HEK293 (cell line): ENCODE data around the gene TTC33.

Source experiments
- BCL11A ChIP-seq: fragments of 450-650 bp; formaldehyde crosslinking; IDR thresholded peaks from 2 replicates; pipeline ENCODE4 v1.5.1; 2016; ENCODE audit warnings: low read depth, missing biosample characterization, missing genetic modification characterization
- GLIS1 ChIP-seq: fragments of 450-650 bp; formaldehyde crosslinking; IDR thresholded peaks from 2 replicates; pipeline ENCODE4 v1.5.1; 2016; ENCODE audit warnings: missing biosample characterization, missing genetic modification characterization
- HOXC10 ChIP-seq: sonication (generic); formaldehyde crosslinking; IDR thresholded peaks from 2 replicates; pipeline ENCODE4 v1.8.1; 2023; ENCODE audit warnings: mild to moderate bottlenecking, missing genetic modification reagents
- KLF1 ChIP-seq: fragments of 450-650 bp; formaldehyde crosslinking; IDR thresholded peaks from 2 replicates; pipeline ENCODE4 v1.5.1; 2016; ENCODE audit warnings: missing biosample characterization, missing genetic modification characterization
- KLF7 ChIP-seq: fragments of 450-650 bp; formaldehyde crosslinking; IDR thresholded peaks from 2 replicates; pipeline ENCODE4 v1.5.1; 2016; ENCODE audit warnings: missing biosample characterization, missing genetic modification characterization, borderline replicate concordance
- PRDM6 ChIP-seq: fragments of 450-650 bp; formaldehyde crosslinking; IDR thresholded peaks from 2 replicates; pipeline ENCODE4 v1.5.1; 2017; ENCODE audit warnings: missing biosample characterization, missing genetic modification characterization
- SALL2 ChIP-seq: fragments of 450-650 bp; formaldehyde crosslinking; IDR thresholded peaks from 2 replicates; pipeline ENCODE4 v1.5.0; 2017; ENCODE audit warnings: missing biosample characterization, mild to moderate bottlenecking, missing genetic modification characterization, borderline replicate concordance
- SCRT2 ChIP-seq: fragments of 450-650 bp; formaldehyde crosslinking; IDR thresholded peaks from 2 replicates; pipeline ENCODE4 v1.5.1; 2016; ENCODE audit warnings: missing biosample characterization, missing genetic modification characterization
- ZBTB6 ChIP-seq: fragments of 450-650 bp; formaldehyde crosslinking; IDR thresholded peaks from 2 replicates; pipeline ENCODE4 v1.5.1; 2017; ENCODE audit warnings: missing biosample characterization, missing genetic modification characterization
- ZBTB7A ChIP-seq: fragments of 450-650 bp; formaldehyde crosslinking; IDR thresholded peaks from 2 replicates; pipeline ENCODE4 v1.5.1; 2016; ENCODE audit warnings: low read depth, missing biosample characterization, missing genetic modification characterization
- ZEB2 ChIP-seq: fragments of 450-650 bp; formaldehyde crosslinking; IDR thresholded peaks from 2 replicates; pipeline ENCODE4 v1.5.1; 2016; ENCODE audit warnings: missing biosample characterization, missing genetic modification characterization
- ZNF132 ChIP-seq: fragments of 450-650 bp; formaldehyde crosslinking; IDR thresholded peaks from 2 replicates; pipeline ENCODE4 v1.5.1; 2017; ENCODE audit warnings: missing biosample characterization, missing genetic modification characterization, borderline replicate concordance
- ZNF146 ChIP-seq: fragments of 450-650 bp; formaldehyde crosslinking; IDR thresholded peaks from 2 replicates; pipeline ENCODE4 v1.5.1; 2016; ENCODE audit warnings: missing biosample characterization, missing genetic modification characterization
- ZNF174 ChIP-seq: fragments of 450-650 bp; formaldehyde crosslinking; IDR thresholded peaks from 2 replicates; pipeline ENCODE4 v1.5.0; 2017; ENCODE audit warnings: missing biosample characterization, mild to moderate bottlenecking, missing genetic modification characterization
- ZNF302 ChIP-seq: fragments of 450-650 bp; formaldehyde crosslinking; IDR thresholded peaks from 2 replicates; pipeline ENCODE4 v1.5.1; 2016; ENCODE audit warnings: missing biosample characterization, missing genetic modification characterization, low read depth
- ZNF341 ChIP-seq: fragments of 450-650 bp; formaldehyde crosslinking; IDR thresholded peaks from 2 replicates; pipeline ENCODE4; 2016; ENCODE audit warnings: low read depth, missing biosample characterization, missing genetic modification characterization
- ZNF404 ChIP-seq: fragments of 450-650 bp; formaldehyde crosslinking; IDR thresholded peaks from 2 replicates; pipeline ENCODE4 v1.5.1; 2017; ENCODE audit warnings: missing biosample characterization, missing genetic modification characterization
- ZNF423 ChIP-seq: fragments of 450-650 bp; formaldehyde crosslinking; IDR thresholded peaks from 2 replicates; pipeline ENCODE4 v1.5.1; 2016; ENCODE audit warnings: missing biosample characterization, missing genetic modification characterization
- ZNF549 ChIP-seq: fragments of 450-650 bp; IDR thresholded peaks from 2 replicates; pipeline ENCODE4 v1.5.1; 2018; ENCODE audit warnings: missing biosample characterization, missing genetic modification characterization, mild to moderate bottlenecking, inconsistent platforms, moderate library complexity
- ZNF561 ChIP-seq: fragments of 450-650 bp; IDR thresholded peaks from 2 replicates; pipeline ENCODE4 v1.5.1; 2018; ENCODE audit warnings: missing biosample characterization, missing genetic modification characterization, borderline replicate concordance
- ZNF600 ChIP-seq: fragments of 450-650 bp; formaldehyde crosslinking; IDR thresholded peaks from 2 replicates; pipeline ENCODE4 v1.5.1; 2016; ENCODE audit warnings: missing biosample characterization, missing genetic modification characterization
- ZNF654 ChIP-seq: fragments of 450-650 bp; formaldehyde crosslinking; IDR thresholded peaks from 2 replicates; pipeline ENCODE4 v1.5.1; 2016; ENCODE audit warnings: low read depth, missing biosample characterization, missing genetic modification characterization
- ZNF664 ChIP-seq: fragments of 450-650 bp; formaldehyde crosslinking; IDR thresholded peaks from 2 replicates; pipeline ENCODE4 v1.5.1; 2016; ENCODE audit warnings: missing biosample characterization, missing genetic modification characterization
- ZNF747 ChIP-seq: fragments of 450-650 bp; formaldehyde crosslinking; IDR thresholded peaks from 2 replicates; pipeline ENCODE4 v1.5.1; 2016; ENCODE audit warnings: missing biosample characterization, missing genetic modification characterization
- ZNF776 ChIP-seq: fragments of 450-650 bp; formaldehyde crosslinking; IDR thresholded peaks from 2 replicates; pipeline ENCODE4 v1.5.0; 2017; ENCODE audit warnings: missing biosample characterization, missing genetic modification characterization, borderline replicate concordance
- ZSCAN18 ChIP-seq: fragments of 450-650 bp; formaldehyde crosslinking; IDR thresholded peaks from 2 replicates; pipeline ENCODE4 v1.5.1; 2016; ENCODE audit warnings: missing biosample characterization, missing genetic modification characterization
- ZXDB ChIP-seq: fragments of 450-650 bp; formaldehyde crosslinking; IDR thresholded peaks from 2 replicates; pipeline ENCODE4 v1.5.1; 2016; ENCODE audit warnings: missing biosample characterization, missing genetic modification characterization
- TF ChIP-seq, protein P1 (sequence below): fragments of 450-650 bp; IDR thresholded peaks from 2 replicates; pipeline ENCODE4 v1.5.1; 2018; ENCODE audit warnings: missing biosample characterization, mild to moderate bottlenecking, missing genetic modification characterization
- TF ChIP-seq, protein P2 (sequence below): fragments of 450-650 bp; formaldehyde crosslinking; IDR thresholded peaks from 2 replicates; pipeline ENCODE4 v1.5.1; 2017; ENCODE audit warnings: missing biosample characterization, missing genetic modification characterization
- TF ChIP-seq, protein P3 (sequence below): fragments of 450-650 bp; formaldehyde crosslinking; IDR thresholded peaks from 2 replicates; pipeline ENCODE4 v1.5.1; 2016; ENCODE audit warnings: missing biosample characterization, missing genetic modification characterization

The TTC33 gene

DNA sequence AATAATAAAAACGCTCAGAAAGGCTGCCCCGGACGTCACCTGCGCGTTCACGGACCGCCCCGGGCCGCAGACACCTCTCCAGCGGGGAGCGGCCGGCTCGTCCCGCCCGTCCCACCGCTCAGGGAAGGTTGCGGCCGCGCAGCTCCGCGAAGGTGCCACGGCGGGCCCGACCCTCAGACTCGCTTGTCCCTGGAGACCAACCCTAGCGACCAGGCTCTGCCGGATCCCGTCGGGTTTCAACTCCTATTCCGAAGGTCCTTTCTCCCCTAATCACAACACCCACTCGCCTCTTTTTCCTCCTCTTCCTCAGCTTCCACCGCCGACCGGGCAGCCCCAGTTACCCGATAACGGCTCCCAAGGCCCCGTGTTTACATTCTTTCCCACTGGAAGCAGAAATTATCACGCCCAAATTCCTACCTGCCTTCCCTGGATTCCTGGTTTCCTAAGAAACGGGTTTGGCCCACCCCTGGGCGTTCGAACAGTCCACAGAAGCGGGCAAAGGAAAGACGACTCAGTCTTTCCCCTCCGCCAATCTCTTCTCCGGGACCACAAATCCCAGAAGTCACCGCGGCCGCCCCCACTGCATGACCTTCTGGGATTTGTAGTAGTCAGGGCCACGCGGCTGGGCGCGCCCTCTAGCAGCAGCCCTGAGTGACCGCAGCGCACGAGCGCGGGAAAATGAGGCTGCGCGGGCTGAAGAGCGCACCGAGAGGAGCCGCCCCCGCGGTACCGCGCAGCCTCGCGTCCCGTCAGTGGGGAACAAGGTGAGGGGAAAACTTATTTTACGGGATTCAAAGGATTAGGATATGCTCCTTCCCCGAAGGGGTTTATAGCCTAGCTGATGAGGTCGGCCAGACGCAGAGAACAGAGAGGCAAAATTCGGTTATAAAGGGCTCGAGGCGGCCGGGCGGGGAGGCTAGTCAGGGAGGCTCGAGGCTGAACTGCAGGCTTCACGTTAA lies at the start of gene TTC33 (continued):
- no peak; the same call in 1 of the 2 replicates for TF ChIP-seq ZXDB (tag by site-specific recombination)
- TF ChIP-seq ZNF174 (tag by site-specific recombination): no peak
- TF ChIP-seq ZNF549 (tag by site-specific recombination): no peak
- no peak for TF ChIP-seq ZNF664 (tag by site-specific recombination)
- TF ChIP-seq, protein P1, sequence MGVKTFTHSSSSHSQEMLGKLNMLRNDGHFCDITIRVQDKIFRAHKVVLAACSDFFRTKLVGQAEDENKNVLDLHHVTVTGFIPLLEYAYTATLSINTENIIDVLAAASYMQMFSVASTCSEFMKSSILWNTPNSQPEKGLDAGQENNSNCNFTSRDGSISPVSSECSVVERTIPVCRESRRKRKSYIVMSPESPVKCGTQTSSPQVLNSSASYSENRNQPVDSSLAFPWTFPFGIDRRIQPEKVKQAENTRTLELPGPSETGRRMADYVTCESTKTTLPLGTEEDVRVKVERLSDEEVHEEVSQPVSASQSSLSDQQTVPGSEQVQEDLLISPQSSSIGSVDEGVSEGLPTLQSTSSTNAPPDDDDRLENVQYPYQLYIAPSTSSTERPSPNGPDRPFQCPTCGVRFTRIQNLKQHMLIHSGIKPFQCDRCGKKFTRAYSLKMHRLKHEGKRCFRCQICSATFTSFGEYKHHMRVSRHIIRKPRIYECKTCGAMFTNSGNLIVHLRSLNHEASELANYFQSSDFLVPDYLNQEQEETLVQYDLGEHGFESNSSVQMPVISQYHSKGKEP (tag by site-specific recombination): peak; percentile 63; the same call in 1 of the 2 replicates
- no peak for TF ChIP-seq PRDM6 (tag by site-specific recombination)
- TF ChIP-seq SCRT2 (tag by site-specific recombination): 0 out of 2 replicates have a peak, but pooled peaks have one; percentile 25
- TF ChIP-seq ZNF747 (tag by site-specific recombination): no peak
- 0 out of 2 replicates have a peak, but pooled peaks have one; percentile 54 for TF ChIP-seq HOXC10 (CRISPR knock-in tag)
- TF ChIP-seq SALL2 (tag by site-specific recombination): no peak
- TF ChIP-seq, protein P2, sequence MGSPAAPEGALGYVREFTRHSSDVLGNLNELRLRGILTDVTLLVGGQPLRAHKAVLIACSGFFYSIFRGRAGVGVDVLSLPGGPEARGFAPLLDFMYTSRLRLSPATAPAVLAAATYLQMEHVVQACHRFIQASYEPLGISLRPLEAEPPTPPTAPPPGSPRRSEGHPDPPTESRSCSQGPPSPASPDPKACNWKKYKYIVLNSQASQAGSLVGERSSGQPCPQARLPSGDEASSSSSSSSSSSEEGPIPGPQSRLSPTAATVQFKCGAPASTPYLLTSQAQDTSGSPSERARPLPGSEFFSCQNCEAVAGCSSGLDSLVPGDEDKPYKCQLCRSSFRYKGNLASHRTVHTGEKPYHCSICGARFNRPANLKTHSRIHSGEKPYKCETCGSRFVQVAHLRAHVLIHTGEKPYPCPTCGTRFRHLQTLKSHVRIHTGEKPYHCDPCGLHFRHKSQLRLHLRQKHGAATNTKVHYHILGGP (tag by site-specific recombination): no peak
- TF ChIP-seq ZNF146 (tag by site-specific recombination): no peak
- no peak; the same call in 1 of the 2 replicates for TF ChIP-seq ZBTB6
- TF ChIP-seq ZNF302 (tag by site-specific recombination): no peak
- TF ChIP-seq ZNF600 (tag by site-specific recombination): peak; percentile 34
- no peak; the same call in 1 of the 2 replicates for TF ChIP-seq ZNF423
- peak; percentile 85 for TF ChIP-seq KLF7 (tag by site-specific recombination)
- TF ChIP-seq GLIS1 (tag by site-specific recombination): no peak; the same call in 1 of the 2 replicates
- TF ChIP-seq, protein P3, sequence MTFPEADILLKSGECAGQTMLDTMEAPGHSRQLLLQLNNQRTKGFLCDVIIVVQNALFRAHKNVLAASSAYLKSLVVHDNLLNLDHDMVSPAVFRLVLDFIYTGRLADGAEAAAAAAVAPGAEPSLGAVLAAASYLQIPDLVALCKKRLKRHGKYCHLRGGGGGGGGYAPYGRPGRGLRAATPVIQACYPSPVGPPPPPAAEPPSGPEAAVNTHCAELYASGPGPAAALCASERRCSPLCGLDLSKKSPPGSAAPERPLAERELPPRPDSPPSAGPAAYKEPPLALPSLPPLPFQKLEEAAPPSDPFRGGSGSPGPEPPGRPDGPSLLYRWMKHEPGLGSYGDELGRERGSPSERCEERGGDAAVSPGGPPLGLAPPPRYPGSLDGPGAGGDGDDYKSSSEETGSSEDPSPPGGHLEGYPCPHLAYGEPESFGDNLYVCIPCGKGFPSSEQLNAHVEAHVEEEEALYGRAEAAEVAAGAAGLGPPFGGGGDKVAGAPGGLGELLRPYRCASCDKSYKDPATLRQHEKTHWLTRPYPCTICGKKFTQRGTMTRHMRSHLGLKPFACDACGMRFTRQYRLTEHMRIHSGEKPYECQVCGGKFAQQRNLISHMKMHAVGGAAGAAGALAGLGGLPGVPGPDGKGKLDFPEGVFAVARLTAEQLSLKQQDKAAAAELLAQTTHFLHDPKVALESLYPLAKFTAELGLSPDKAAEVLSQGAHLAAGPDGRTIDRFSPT: 0 out of 2 replicates have a peak, but pooled peaks have one; percentile 13
- TF ChIP-seq ZNF132: no peak
- TF ChIP-seq ZBTB7A: no peak
- TF ChIP-seq ZSCAN18 (tag by site-specific recombination): peak; percentile 27; the same call in 1 of the 2 replicates
- peak; percentile 97 for TF ChIP-seq ZNF561 (tag by site-specific recombination)
- peak; percentile 92 for TF ChIP-seq BCL11A (tag by site-specific recombination)
- peak; percentile 41 for TF ChIP-seq KLF1 (tag by site-specific recombination)
- TF ChIP-seq ZEB2: peak; percentile 97
- no peak for TF ChIP-seq ZNF404 (tag by site-specific recombination)
- no peak for TF ChIP-seq ZNF654 (tag by site-specific recombination)
- TF ChIP-seq ZNF776 (tag by site-specific recombination): no peak
- TF ChIP-seq ZNF341 (tag by site-specific recombination): no peak; the same call in 1 of the 2 replicates
